Measurements from ENCODE around the gene HEBP1.

DNA sequence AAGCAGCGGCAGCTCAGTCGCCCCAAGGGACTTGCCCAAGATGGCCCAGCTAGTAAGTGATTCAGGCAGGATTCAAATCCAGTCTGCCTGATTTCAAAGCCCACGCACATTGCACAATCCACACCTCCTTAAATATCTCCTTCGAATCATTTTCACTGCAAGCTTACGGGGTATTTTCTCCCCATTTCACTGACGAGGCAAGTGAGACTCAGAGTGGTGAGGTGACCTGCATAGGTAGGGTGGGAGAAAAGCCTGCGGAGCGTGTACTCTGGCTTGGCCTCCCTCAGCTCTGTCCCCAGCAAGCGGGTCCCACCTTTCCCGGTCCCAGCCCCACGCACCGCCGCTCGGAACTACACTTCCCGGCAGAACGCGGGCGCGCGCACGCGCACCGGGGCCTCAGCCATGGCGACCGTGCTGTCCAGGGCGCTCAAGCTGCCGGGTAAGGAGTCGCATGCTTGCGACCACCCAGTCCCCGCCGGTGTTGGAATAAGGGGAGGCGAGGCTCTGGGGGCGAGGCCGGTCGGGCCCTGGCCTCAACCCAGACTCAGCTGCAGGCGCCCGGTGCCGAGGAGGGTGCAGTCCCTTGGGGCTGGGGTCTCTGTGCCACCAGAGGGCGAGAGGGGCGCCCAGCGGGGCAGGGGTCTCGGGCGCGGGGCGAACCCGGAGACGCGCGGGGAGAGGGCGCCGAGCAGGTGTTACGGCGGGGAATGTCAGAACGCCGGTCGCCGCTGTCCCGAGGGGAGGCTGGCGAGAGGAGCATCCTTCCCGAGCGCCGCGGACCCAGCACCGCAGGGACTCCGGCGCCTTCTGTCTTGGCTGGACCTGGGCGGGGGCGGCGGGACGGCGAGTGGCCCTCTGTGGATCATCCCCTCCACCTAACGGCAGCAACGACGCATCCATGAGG, 44.2 kb upstream of the HEBP1 start, which contains the start of gene FAM234B:
- TF ChIP-seq, protein P1, sequence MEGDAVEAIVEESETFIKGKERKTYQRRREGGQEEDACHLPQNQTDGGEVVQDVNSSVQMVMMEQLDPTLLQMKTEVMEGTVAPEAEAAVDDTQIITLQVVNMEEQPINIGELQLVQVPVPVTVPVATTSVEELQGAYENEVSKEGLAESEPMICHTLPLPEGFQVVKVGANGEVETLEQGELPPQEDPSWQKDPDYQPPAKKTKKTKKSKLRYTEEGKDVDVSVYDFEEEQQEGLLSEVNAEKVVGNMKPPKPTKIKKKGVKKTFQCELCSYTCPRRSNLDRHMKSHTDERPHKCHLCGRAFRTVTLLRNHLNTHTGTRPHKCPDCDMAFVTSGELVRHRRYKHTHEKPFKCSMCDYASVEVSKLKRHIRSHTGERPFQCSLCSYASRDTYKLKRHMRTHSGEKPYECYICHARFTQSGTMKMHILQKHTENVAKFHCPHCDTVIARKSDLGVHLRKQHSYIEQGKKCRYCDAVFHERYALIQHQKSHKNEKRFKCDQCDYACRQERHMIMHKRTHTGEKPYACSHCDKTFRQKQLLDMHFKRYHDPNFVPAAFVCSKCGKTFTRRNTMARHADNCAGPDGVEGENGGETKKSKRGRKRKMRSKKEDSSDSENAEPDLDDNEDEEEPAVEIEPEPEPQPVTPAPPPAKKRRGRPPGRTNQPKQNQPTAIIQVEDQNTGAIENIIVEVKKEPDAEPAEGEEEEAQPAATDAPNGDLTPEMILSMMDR (IDR thresholded peaks at IDR 0.05; ENCODE audit: insufficient read depth, low read depth, low read length), result no peak
- no peak for TF ChIP-seq EZH2 (IDR thresholded peaks at IDR 0.05; ENCODE audit: insufficient read depth, low read length)

Data from astrocyte (in vitro differentiated cells and primary cell).